ENCODE data around the gene ETS1. TPM values are rescaled to one million over a fixed set of nuclear protein-coding genes. Genes with fewer than 3 reads are reported as not detected.

ETS1 gene
- total RNA-seq, 2 experiments from 2014 or later = 579 to 590 TPM

DNA sequence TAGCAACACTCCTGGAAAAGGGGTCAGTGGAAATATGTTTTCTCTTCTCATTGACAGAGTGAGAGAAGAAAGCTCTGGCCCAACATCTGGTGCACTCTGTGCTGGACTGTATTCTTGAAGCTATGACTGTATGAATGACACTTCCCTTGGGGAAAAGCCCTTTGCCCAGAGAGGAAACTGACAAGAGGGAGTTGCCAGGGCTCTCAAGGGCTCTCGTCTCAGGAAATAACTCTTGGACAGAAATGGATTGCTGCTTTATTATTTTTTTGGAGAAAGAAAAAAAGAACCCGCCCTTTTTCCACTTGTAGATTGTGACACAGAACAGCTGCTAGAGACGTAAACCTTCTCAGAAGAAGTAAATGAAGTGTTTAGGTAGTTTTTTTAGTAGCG is 11.4 kb downstream of the ETS1 start:
- ChIA-PET CTCF (interaction anchor here (0.7 kb wide), 1 partner anchor 65 kb away, joined by 3 read pairs; no protein-coding TSS in a partner anchor), POLR2A (no interaction called here)
- Histone ChIP-seq H3K27ac (ENCODE audit: low read depth in 1 of 2, low read length in 2 of 2) (no peak overlapping the region), H3K9me3 (ENCODE audit: control insufficient read depth in 1 of 2, insufficient read depth in 1 of 2, low read length in 2 of 2) (no peaks in the 10 kb centered on the region), H3K27me3 (ENCODE audit: control insufficient read depth in 1 of 2, insufficient read depth in 2 of 2, low read length in 2 of 2) (no peaks in the 10 kb centered on the region), H3K36me3 (ENCODE audit: insufficient read depth, low read length) (no peaks in the 10 kb centered on the region), H3K4me3 (ENCODE audit: low read length) (no peak overlapping the region), H3K4me1 (ENCODE audit: insufficient read depth, low read length) (peaks cover 6% of the 10 kb centered on the region)
- no peak overlapping the region for H3K4me3 Mint-ChIP-seq
- H3K27ac Mint-ChIP-seq = no peak overlapping the region
- H3K27me3 Mint-ChIP-seq = no peaks in the 10 kb centered on the region
- TF ChIP-seq, protein P1, sequence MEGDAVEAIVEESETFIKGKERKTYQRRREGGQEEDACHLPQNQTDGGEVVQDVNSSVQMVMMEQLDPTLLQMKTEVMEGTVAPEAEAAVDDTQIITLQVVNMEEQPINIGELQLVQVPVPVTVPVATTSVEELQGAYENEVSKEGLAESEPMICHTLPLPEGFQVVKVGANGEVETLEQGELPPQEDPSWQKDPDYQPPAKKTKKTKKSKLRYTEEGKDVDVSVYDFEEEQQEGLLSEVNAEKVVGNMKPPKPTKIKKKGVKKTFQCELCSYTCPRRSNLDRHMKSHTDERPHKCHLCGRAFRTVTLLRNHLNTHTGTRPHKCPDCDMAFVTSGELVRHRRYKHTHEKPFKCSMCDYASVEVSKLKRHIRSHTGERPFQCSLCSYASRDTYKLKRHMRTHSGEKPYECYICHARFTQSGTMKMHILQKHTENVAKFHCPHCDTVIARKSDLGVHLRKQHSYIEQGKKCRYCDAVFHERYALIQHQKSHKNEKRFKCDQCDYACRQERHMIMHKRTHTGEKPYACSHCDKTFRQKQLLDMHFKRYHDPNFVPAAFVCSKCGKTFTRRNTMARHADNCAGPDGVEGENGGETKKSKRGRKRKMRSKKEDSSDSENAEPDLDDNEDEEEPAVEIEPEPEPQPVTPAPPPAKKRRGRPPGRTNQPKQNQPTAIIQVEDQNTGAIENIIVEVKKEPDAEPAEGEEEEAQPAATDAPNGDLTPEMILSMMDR (IDR thresholded peaks at IDR 0.05) = no peak
- peaks cover 35% of the 10 kb centered on the region for H3K4me1 Mint-ChIP-seq (ENCODE audit: low read depth)
- no peaks in the 10 kb centered on the region for H3K9me3 Mint-ChIP-seq
- intact Hi-C loops (cut with DNase I, micrococcal nuclease) = loop anchor here in 1 of 2 experiments (5.0 kb wide), 1 partner anchor 41 kb away; no protein-coding TSS in a partner anchor
- DNase-seq (peak in 2 of 14 experiments; percentile 42 to 53), ATAC-seq (ENCODE audit: poor library complexity) (no peak)
- H3K36me3 Mint-ChIP-seq (ENCODE audit: low read depth) = no peaks in the 10 kb centered on the region

DNA sequence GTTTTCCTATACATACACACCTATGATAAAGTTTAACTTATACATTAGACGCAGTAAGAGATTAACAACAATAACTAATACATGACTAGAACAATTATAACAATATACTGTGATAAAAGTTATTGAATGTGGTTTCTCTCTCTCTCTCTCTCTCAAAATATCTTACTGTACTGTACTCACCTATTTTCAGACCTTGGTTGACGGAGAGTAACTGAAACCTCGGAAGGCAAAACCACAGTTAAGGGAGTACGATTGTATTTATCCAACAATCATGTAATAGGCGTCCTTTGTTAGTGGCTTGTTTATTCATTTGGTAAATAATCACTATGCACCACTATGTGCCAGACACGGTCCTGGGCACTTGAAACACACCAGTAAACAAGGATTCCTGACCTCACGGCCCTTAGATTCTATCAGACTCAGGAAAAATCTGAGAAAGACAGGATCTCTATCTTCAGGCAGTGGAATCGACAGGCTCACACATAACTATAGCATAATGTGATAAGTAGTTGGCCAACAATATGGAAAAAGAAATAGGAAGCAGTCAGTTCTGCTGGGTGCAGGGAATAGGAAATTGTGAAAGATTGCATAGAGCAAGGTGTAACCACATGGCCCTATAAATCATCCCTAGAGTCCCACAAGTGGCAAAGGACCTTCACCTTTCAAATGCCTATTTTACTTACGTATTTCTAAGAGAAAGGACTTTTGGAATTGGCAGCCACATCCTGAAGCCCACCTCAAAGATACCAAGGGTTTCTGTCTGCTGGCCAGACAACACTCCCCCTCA is 12.0 kb downstream of the ETS1 start:
- Histone ChIP-seq H3K27ac (ENCODE audit: low read depth in 1 of 2, low read length in 2 of 2) (no peak overlapping the region), H3K4me3 (ENCODE audit: low read length) (no peak overlapping the region), H3K4me1 (ENCODE audit: insufficient read depth, low read length) (peaks cover 6% of the 10 kb centered on the region), H3K9me3 (ENCODE audit: control insufficient read depth in 1 of 2, insufficient read depth in 1 of 2, low read length in 2 of 2) (no peaks in the 10 kb centered on the region), H3K36me3 (ENCODE audit: insufficient read depth, low read length) (no peaks in the 10 kb centered on the region), H3K27me3 (ENCODE audit: control insufficient read depth in 1 of 2, insufficient read depth in 2 of 2, low read length in 2 of 2) (no peaks in the 10 kb centered on the region)
- CTCF ChIA-PET = no interaction called here
- Mint-ChIP-seq H3K27me3 (no peaks in the 10 kb centered on the region), H3K4me1 (ENCODE audit: low read depth) (peaks cover 30% of the 10 kb centered on the region), H3K36me3 (ENCODE audit: low read depth) (no peaks in the 10 kb centered on the region), H3K9me3 (no peaks in the 10 kb centered on the region), H3K4me3 (no peak overlapping the region), H3K27ac (no peak overlapping the region)
- TF ChIP-seq, protein P1 (IDR thresholded peaks at IDR 0.05) = no peak
- intact Hi-C loops (cut with DNase I, micrococcal nuclease) = loop anchor here in 1 of 2 experiments (5.0 kb wide), 1 partner anchor 42 kb away; no protein-coding TSS in a partner anchor
- DNase-seq (no peak), ATAC-seq (ENCODE audit: poor library complexity) (no peak)
- POLR2A ChIA-PET = no interaction called here

DNA sequence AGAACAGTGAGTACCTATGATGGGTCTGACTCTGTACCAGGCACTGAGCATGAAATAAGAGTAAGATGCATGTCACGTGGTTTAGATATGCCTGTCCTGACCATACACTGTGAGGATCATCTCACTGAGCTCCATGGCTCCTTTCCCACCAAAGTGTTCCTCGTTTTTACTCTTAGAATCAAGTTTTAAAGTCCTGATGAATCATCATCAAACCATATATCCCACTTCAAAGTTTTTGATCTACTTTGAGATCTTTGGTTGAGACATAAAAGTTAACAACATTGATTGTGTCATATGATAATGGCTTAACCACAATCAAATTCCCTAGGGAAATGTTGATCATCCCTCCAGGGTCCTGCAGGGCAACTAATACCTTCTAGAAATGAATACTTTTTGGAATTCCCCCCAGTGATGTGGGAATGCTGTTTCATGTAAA is 12.8 kb downstream of the ETS1 start:
- no peak for ATAC-seq (ENCODE audit: poor library complexity)
- Histone ChIP-seq H3K36me3 (ENCODE audit: insufficient read depth, low read length) (no peaks in the 10 kb centered on the region), H3K27ac (ENCODE audit: low read depth in 1 of 2, low read length in 2 of 2) (no peak overlapping the region), H3K4me1 (ENCODE audit: insufficient read depth, low read length) (peaks cover 3% of the 10 kb centered on the region), H3K4me3 (ENCODE audit: low read length) (no peak overlapping the region), H3K27me3 (ENCODE audit: control insufficient read depth in 1 of 2, insufficient read depth in 2 of 2, low read length in 2 of 2) (no peaks in the 10 kb centered on the region), H3K9me3 (ENCODE audit: control insufficient read depth in 1 of 2, insufficient read depth in 1 of 2, low read length in 2 of 2) (no peaks in the 10 kb centered on the region)
- intact Hi-C loops (cut with DNase I, micrococcal nuclease) = loop anchor here in 1 of 2 experiments (5.0 kb wide), 1 partner anchor 43 kb away; no protein-coding TSS in a partner anchor
- H3K4me1 Mint-ChIP-seq (ENCODE audit: low read depth) = peaks cover 22% of the 10 kb centered on the region
- peak in 1 of 14 experiments; percentile 12 for DNase-seq
- no peaks in the 10 kb centered on the region for H3K9me3 Mint-ChIP-seq
- POLR2A ChIA-PET = no interaction called here
- no peaks in the 10 kb centered on the region for H3K27me3 Mint-ChIP-seq
- TF ChIP-seq, protein P1 (IDR thresholded peaks at IDR 0.05) = no peak
- H3K36me3 Mint-ChIP-seq (ENCODE audit: low read depth) = no peaks in the 10 kb centered on the region
- no peak overlapping the region for H3K27ac Mint-ChIP-seq
- H3K4me3 Mint-ChIP-seq = no peak overlapping the region
- CTCF ChIA-PET = interaction anchor here (1.4 kb wide), 1 partner anchor 49 kb away, joined by 3 read pairs; no protein-coding TSS in a partner anchor
